Mucosa of descending colon (tissue), 3 donors: ENCODE results near the gene YTHDF2. TPM values are rescaled to one million over a fixed set of nuclear protein-coding genes. Genes with fewer than 3 reads are reported as not detected.
"Not testable (repeated sequence)": the region's sequence is repeated elsewhere in the genome, so short reads cannot be mapped to it uniquely, and the experiment has no call there.

Experiments
- ATAC-seq: fragments of 200-7000 bp; cut with Tn5 transposase; one replicate; pipeline ENCODE4 v1.9.1; 2020; ENCODE audit warnings: mild to moderate bottlenecking, moderate library complexity
- DNase-seq, 3 donors: peaks; one replicate each; pipeline ENCODE4 v3.0.0-alpha.2; 2020
- H3K36me3 ChIP-seq: fragments of 200-600 bp; one replicate; pipeline ENCODE4 v1.8.0; 2021; ENCODE audit warnings: low read depth, mild to moderate bottlenecking
- H3K4me1 ChIP-seq: fragments of 200-600 bp; one replicate; pipeline ENCODE4 v1.8.0; 2021; ENCODE audit warnings: low read depth, mild to moderate bottlenecking
- H3K4me3 ChIP-seq: fragments of 200-600 bp; one replicate; pipeline ENCODE4 v1.8.0; 2021; ENCODE audit warnings: mild to moderate bottlenecking
- H3K9me3 ChIP-seq: fragments of 200-600 bp; one replicate; pipeline ENCODE4 v1.8.0; 2021; ENCODE audit warnings: mild to moderate bottlenecking
- CTCF ChIP-seq: fragments of 200-600 bp; IDR thresholded peaks from one replicate; pipeline ENCODE4 v1.8.0; 2022; ENCODE audit warnings: antibody characterized with exemption, mild to moderate bottlenecking
- intact Hi-C, 2 donors: fragments of 100-400 bp; cut with DNase I in 1 of 2; cut with micrococcal nuclease in 1 of 2; formaldehyde crosslinking; loops; one replicate each; pipeline versions ENCODE4 v1.11.0 to v1.11.1; 2022; cut with DNase I, micrococcal nuclease
- total RNA-seq, 3 donors: library from RNA; stranded (reverse); fragmentation: NEBNext Ultra II Directional in 2 of 3; extraction: Animal tissue kit (Norgen Biotek cat#: 25700) in 2 of 3; gene quantifications; one replicate each; pipeline versions ENCODE4 v1.2.1 to v1.2.4, GENCODE V29; 2021 to 2023
- donor health status: DM: no; HTN: no; CAD: no; lungs with moderate emphysema.
- donor health status: DM: no; HTN: no; CAD: no.
- donor health status: DM: no; HTN: yes; CAD: no.

Gene YTHDF2
- total RNA-seq, 3 donors from 2014 or later, result 55.7 to 59.0 (median 55.8) TPM

- Histone ChIP-seq H3K4me3 (no peak overlapping the region), H3K36me3 (peaks cover 10% of the 10 kb centered on the region), H3K4me1 (no peaks in the 10 kb centered on the region), H3K9me3 (no peaks in the 10 kb centered on the region)
- TF ChIP-seq CTCF, result no peak
- intact Hi-C loops, result no loop called here
- DNase-seq, result no peak
- ATAC-seq, result no peak
Observed at GRCh38 chr1:28766532-28767183, 29.9 kb downstream of the YTHDF2 start.

- Histone ChIP-seq H3K4me3 (no peak overlapping the region), H3K36me3 (peaks cover 10% of the 10 kb centered on the region), H3K9me3 (no peaks in the 10 kb centered on the region), H3K4me1 (no peaks in the 10 kb centered on the region)
- no peak for DNase-seq
- ATAC-seq, result no peak
- no peak for TF ChIP-seq CTCF
- intact Hi-C loops, result no loop called here
Observed at GRCh38 chr1:28770601-28771165, 33.9 kb downstream of the YTHDF2 start.

DNA sequence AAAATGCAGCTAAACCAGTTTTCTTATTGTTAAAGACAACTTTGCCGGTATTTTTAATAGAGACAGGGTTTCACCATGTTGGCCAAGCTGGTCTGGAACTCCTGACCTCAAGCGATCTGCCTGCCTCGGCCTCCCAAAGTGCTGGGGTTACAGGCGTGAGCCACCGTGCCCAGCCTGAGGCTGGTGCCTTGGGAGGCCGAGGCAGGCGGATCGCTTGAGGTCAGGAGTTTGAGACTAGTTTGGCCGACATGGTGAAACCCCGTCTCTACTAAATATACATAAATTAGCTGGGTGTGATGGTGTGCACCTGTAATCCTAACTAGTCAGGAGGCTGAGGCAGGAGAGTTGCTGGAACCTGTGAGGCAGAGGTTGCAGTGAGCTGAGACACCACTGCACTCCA is 35.2 kb downstream of the YTHDF2 start:
- peaks cover 10% of the 10 kb centered on the region for H3K36me3 ChIP-seq
- DNase-seq, intact Hi-C loops, ATAC-seq, H3K4me1 ChIP-seq, H3K9me3 ChIP-seq, H3K4me3 ChIP-seq: not testable (repeated sequence)

- H3K9me3 ChIP-seq, result no peaks in the 10 kb centered on the region
- H3K4me3 ChIP-seq, result no peak overlapping the region
- no peak for TF ChIP-seq CTCF
- ATAC-seq (no peak), DNase-seq (no peak)
- peaks cover 8% of the 10 kb centered on the region for H3K36me3 ChIP-seq
- H3K4me1 ChIP-seq, result no peaks in the 10 kb centered on the region
- intact Hi-C loops, result no loop called here
Observed at GRCh38 chr1:28773105-28773504, 36.4 kb downstream of the YTHDF2 start.

- DNase-seq, result peak; percentile 85 to 92 (median 89)
- no peak overlapping the region for H3K4me3 ChIP-seq
- no peak for TF ChIP-seq CTCF
- H3K4me1 ChIP-seq, result no peaks in the 10 kb centered on the region
- ATAC-seq, result peak; percentile 97
- intact Hi-C loops, result no loop called here
- H3K9me3 ChIP-seq, result no peaks in the 10 kb centered on the region
- no peaks in the 10 kb centered on the region for H3K36me3 ChIP-seq
Observed at GRCh38 chr1:28775121-28775942, 38.6 kb downstream of the YTHDF2 start.

DNA sequence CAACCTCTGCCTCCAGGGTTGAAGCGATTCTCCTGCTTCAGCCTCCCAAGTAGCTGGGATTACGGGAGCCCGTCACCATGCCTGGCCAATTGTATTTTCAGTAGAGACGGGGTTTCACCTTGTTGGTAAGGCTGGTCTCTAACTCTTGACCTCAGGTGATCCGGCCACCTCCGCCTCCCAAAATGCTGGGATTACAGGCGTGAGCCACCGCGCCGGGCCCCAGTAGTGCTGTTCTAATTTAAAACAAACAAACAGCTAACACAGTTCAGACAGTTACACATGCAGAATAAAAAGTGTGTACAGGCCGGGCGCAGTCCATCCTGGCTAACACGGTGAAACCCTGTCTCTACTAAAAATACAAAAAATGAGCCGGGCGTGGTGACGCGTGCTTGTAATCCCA is 39.6 kb downstream of the YTHDF2 start:
- H3K4me3 ChIP-seq, result no peak overlapping the region
- H3K36me3 ChIP-seq, result no peaks in the 10 kb centered on the region
- DNase-seq (peak in 1 of 3 donors; percentile 29), ATAC-seq (no peak)
- no peaks in the 10 kb centered on the region for H3K4me1 ChIP-seq
- H3K9me3 ChIP-seq, result no peaks in the 10 kb centered on the region
- no peak for TF ChIP-seq CTCF
- intact Hi-C loops, result no loop called here
